Measurements from ENCODE around the gene PSMD11. TPM values are rescaled to one million over a fixed set of nuclear protein-coding genes. Genes with fewer than 3 reads are reported as not detected.

The PSMD11 gene
- polyA plus RNA-seq, 1 of the 3 experiments (the other 2 are of a cell fraction): 63.1 TPM

DNA sequence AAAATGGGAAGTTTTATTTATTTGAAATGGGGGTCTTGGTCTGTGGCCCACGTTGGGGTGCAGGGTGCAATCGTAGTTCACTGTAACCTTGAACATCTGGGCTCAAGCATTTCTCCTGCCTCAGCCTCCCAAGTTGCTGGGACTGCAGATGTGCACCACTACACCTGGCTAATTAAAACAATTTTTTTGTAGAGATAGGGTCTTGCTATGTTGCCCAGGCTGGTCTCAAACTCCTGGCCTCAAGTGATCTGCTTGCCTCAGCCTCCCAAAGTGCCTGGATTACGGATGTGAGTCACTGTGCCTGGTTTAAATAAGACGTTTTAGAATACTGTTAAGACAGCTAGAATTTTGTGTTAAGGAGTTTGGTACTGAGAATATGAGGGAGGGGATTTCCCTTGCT, 15.7 kb downstream of the PSMD11 start:
- POLR2A ChIA-PET: no interaction called here
- DNase-seq: no peak
- peaks cover 92% of the 10 kb centered on the region for H3K79me2 ChIP-seq (ENCODE audit: insufficient read depth)
- H3K9ac ChIP-seq: no peak overlapping the region
- CTCF ChIA-PET: interaction anchor here (3.9 to 6.8 kb wide), 3 partner anchors 12 to 26 kb away, joined by 39 to 102 read pairs (median 62); partner anchors contain the start of gene CDK5R1
- 90% methylated on average over 4 of the region's 4 CpGs for WGBS (ENCODE audit: low lambda C conversion rate)
- no peak overlapping the region for H3K4me3 ChIP-seq (ENCODE audit: low read depth in 2 of 2, low read length in 1 of 2)
- no peaks in the 10 kb centered on the region for H3K27me3 ChIP-seq (ENCODE audit: insufficient read depth)
- no peaks in the 10 kb centered on the region for H3K9me3 ChIP-seq
- H2AFZ ChIP-seq (ENCODE audit: low read depth): no peak overlapping the region
- peaks cover 42 to 53% of the 10 kb centered on the region in 2 experiments for H3K36me3 ChIP-seq (replicated peaks in 1 of 2; ENCODE audit: control insufficient read depth in 1 of 2, insufficient read depth in 2 of 2, low read length in 1 of 2)
- H4K20me1 ChIP-seq (ENCODE audit: insufficient read depth): peaks cover 55% of the 10 kb centered on the region
- no peak overlapping the region for H3K27ac ChIP-seq (ENCODE audit: low read depth in 2 of 2, low read length in 1 of 2)
- TF ChIP-seq NRF1 (IDR thresholded peaks at IDR 0.05; ENCODE audit: low read depth, low read length) (no peak), EP300 (IDR thresholded peaks at IDR 0.05; ENCODE audit: borderline replicate concordance in 1 of 2, low read depth in 1 of 2, low read length in 1 of 2) (no peak), TAF1 (IDR thresholded peaks at IDR 0.05; ENCODE audit: borderline replicate concordance, low read depth, low read length) (no peak), MXI1 (IDR thresholded peaks at IDR 0.05; ENCODE audit: low read depth, low read length) (no peak), NFIC (IDR thresholded peaks at IDR 0.05; ENCODE audit: borderline replicate concordance) (no peak)
- TF ChIP-seq, protein P1, sequence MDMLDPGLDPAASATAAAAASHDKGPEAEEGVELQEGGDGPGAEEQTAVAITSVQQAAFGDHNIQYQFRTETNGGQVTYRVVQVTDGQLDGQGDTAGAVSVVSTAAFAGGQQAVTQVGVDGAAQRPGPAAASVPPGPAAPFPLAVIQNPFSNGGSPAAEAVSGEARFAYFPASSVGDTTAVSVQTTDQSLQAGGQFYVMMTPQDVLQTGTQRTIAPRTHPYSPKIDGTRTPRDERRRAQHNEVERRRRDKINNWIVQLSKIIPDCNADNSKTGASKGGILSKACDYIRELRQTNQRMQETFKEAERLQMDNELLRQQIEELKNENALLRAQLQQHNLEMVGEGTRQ (IDR thresholded peaks at IDR 0.05; ENCODE audit: borderline replicate concordance, low read depth, low read length): no peak
- TF ChIP-seq, protein P2, sequence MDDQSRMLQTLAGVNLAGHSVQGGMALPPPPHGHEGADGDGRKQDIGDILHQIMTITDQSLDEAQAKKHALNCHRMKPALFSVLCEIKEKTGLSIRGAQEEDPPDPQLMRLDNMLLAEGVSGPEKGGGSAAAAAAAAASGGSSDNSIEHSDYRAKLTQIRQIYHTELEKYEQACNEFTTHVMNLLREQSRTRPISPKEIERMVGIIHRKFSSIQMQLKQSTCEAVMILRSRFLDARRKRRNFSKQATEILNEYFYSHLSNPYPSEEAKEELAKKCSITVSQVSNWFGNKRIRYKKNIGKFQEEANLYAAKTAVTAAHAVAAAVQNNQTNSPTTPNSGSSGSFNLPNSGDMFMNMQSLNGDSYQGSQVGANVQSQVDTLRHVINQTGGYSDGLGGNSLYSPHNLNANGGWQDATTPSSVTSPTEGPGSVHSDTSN (IDR thresholded peaks at IDR 0.05): no peak
- TF ChIP-seq, protein P3, sequence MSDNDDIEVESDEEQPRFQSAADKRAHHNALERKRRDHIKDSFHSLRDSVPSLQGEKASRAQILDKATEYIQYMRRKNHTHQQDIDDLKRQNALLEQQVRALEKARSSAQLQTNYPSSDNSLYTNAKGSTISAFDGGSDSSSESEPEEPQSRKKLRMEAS (IDR thresholded peaks at IDR 0.05; ENCODE audit: low read depth): no peak
- H3K4me1 ChIP-seq (ENCODE audit: control insufficient read depth in 1 of 2, insufficient read depth in 2 of 2, low read depth in 1 of 2, low read length in 1 of 2): no peaks in the 10 kb centered on the region
- H3F3A ChIP-seq (replicated peaks; ENCODE audit: insufficient read depth): peaks cover 26% of the 10 kb centered on the region
- H3K9me2 ChIP-seq: no peaks in the 10 kb centered on the region
- H3K4me2 ChIP-seq: no peak overlapping the region

DNA sequence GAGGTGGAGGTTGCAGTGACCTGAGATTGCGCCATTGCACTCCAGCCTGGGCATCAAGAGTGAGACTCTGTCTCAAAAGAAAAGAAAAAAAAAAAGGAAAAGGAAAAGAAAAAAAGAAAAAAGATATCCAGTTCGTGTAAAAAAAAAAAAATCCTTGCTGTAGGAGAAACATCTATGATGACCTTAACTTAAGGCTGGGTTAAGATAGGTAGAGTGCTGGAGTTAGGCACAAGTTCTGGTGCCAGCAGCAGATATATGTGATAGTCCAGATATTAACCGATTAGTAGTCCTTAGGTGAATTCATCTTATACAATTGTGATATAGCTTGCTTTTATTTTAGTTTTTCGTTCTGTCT, 17.2 kb downstream of the PSMD11 start:
- Histone ChIP-seq H2AFZ (ENCODE audit: low read depth) (no peak overlapping the region), H3K9me2 (no peaks in the 10 kb centered on the region), H3K4me3 (ENCODE audit: low read depth in 2 of 2, low read length in 1 of 2) (no peak overlapping the region), H3K4me1 (ENCODE audit: control insufficient read depth in 1 of 2, insufficient read depth in 2 of 2, low read depth in 1 of 2, low read length in 1 of 2) (no peaks in the 10 kb centered on the region), H4K20me1 (ENCODE audit: insufficient read depth) (peaks cover 55% of the 10 kb centered on the region), H3K27me3 (ENCODE audit: insufficient read depth) (no peaks in the 10 kb centered on the region), H3K79me2 (ENCODE audit: insufficient read depth) (peaks cover 84% of the 10 kb centered on the region), H3K36me3 (replicated peaks in 1 of 2; ENCODE audit: control insufficient read depth in 1 of 2, insufficient read depth in 2 of 2, low read length in 1 of 2) (peaks cover 42 to 55% of the 10 kb centered on the region in 2 experiments), H3K4me2 (no peak overlapping the region), H3F3A (replicated peaks; ENCODE audit: insufficient read depth) (peaks cover 26% of the 10 kb centered on the region), H3K9me3 (no peaks in the 10 kb centered on the region), H3K27ac (ENCODE audit: low read depth in 2 of 2, low read length in 1 of 2) (no peak overlapping the region), H3K9ac (no peak overlapping the region)
- TF ChIP-seq MEF2A (IDR thresholded peaks at IDR 0.05; ENCODE audit: borderline replicate concordance, low read depth) (no peak), SIN3A (IDR thresholded peaks at IDR 0.05; ENCODE audit: borderline replicate concordance, low read depth, low read length) (no peak), RXRA (IDR thresholded peaks at IDR 0.05; ENCODE audit: borderline replicate concordance, low read depth) (no peak), MXI1 (IDR thresholded peaks at IDR 0.05; ENCODE audit: low read depth, low read length) (no peak), RCOR1 (IDR thresholded peaks at IDR 0.05; ENCODE audit: low read length) (no peak), YY1 (IDR thresholded peaks at IDR 0.05; ENCODE audit: low read depth) (no peak), NFIC (IDR thresholded peaks at IDR 0.05; ENCODE audit: borderline replicate concordance) (no peak), TEAD4 (IDR thresholded peaks at IDR 0.05; ENCODE audit: borderline replicate concordance, insufficient read depth) (no peak), FOXJ3 (CRISPR knock-in tag; IDR thresholded peaks at IDR 0.05) (no peak), NRF1 (IDR thresholded peaks at IDR 0.05; ENCODE audit: low read depth, low read length) (no peak)
- TF ChIP-seq, protein P1 (IDR thresholded peaks at IDR 0.05; ENCODE audit: borderline replicate concordance, low read depth, low read length): no peak
- ChIA-PET POLR2A (no interaction called here), CTCF (interaction anchor here (0.6 to 6.8 kb wide), 38 partner anchors 9 to 475 kb away, joined by 3 to 102 read pairs (median 6); partner anchors contain the start of genes CDK5R1 and PSMD11)
- DNase-seq: no peak
- WGBS (ENCODE audit: low lambda C conversion rate): 73% methylated on average over 4 of the region's 4 CpGs

All from SK-N-SH (cell line).